T-helper 17 cell (primary cell): Measurements from ENCODE around the gene LARP4B. TPM values are rescaled to one million over a fixed set of nuclear protein-coding genes. Genes with fewer than 3 reads are reported as not detected.
A peak's percentile ranks its signal among the peaks of the same experiment; 100 is the strongest.

Source experiments
- ATAC-seq: fragments of 150-1000 bp; cut with Tn5 transposase; 2 replicates; pipeline ENCODE4 v1.10.0; 2021; ENCODE audit warnings: mild to moderate bottlenecking, moderate library complexity
- DNase-seq, 3 donors: peaks; one replicate each; pipeline versions ENCODE4 v3.0.0 to v3.0.0-alpha.2; 2020 to 2021
- H3K9me3 ChIP-seq: one replicate; pipeline ENCODE4 v1.7.0; 2013; ENCODE audit warnings: low read length, mild to moderate bottlenecking; ENCODE audit not compliant: control insufficient read depth, poor library complexity, severe bottlenecking
- H3K27ac Mint-ChIP-seq: one replicate; pipeline ENCODE4 v1.8.0; 2022; ENCODE audit warnings: mild to moderate bottlenecking, moderate library complexity, mixed read lengths
- H3K27me3 Mint-ChIP-seq: one replicate; pipeline ENCODE4 v1.8.0; 2022; ENCODE audit warnings: mixed read lengths
- H3K36me3 Mint-ChIP-seq: one replicate; pipeline ENCODE4 v1.8.0; 2022; ENCODE audit warnings: low read depth, mixed read lengths
- H3K4me1 Mint-ChIP-seq: one replicate; pipeline ENCODE4 v1.8.0; 2022; ENCODE audit warnings: mild to moderate bottlenecking, mixed read lengths
- H3K4me3 Mint-ChIP-seq: one replicate; pipeline ENCODE4 v1.8.0; 2022; ENCODE audit warnings: mild to moderate bottlenecking, moderate library complexity, mixed read lengths
- total RNA-seq, 4 donors: library from RNA in 2 of 4; stranded (reverse) in 2 of 4; gene quantifications; one replicate each; pipeline ENCODE4 v1.2.3 and lab custom pipeline; 2022 to 2026

Gene LARP4B
- total RNA-seq, 2 donors from 2014 or later: 59.4 to 72.9 TPM

DNA sequence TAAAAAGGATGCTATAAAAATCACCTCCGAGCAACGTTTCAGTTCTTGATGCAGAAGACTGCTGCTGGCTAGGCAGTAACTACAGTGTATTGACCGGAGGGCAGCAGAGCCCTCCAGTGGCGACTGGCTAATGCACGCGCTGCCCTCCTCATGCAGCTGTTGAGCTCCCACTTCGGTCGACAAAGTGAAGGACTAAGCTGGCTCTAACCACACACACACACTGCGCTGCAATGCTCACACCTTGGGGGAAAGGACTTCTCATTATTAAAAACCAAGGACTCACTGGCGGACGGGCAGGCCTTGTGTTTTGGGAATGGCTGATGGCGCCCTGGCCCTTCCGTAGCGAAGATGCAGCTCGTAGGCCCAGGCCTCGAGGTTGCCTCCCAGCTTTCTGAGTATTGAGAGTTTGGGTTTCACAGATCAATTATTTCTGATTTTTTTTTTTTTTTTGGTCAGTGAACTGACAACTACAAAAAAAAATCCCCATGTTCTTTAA lies 121.1 kb downstream of the LARP4B start:
- no peak for ATAC-seq
- H3K4me1 Mint-ChIP-seq: peaks cover 10% of the 10 kb centered on the region
- H3K36me3 Mint-ChIP-seq: peaks cover 10% of the 10 kb centered on the region
- no peaks in the 10 kb centered on the region for H3K27me3 Mint-ChIP-seq
- H3K9me3 ChIP-seq: no peaks in the 10 kb centered on the region
- H3K27ac Mint-ChIP-seq: no peak overlapping the region
- no peak overlapping the region for H3K4me3 Mint-ChIP-seq
- DNase-seq: no peak

GRCh38 chr10:809671-810350 lies 121.7 kb downstream of the LARP4B start:
- DNase-seq (no peak), ATAC-seq (no peak)
- H3K4me3 Mint-ChIP-seq: no peak overlapping the region
- no peaks in the 10 kb centered on the region for H3K9me3 ChIP-seq
- no peaks in the 10 kb centered on the region for H3K27me3 Mint-ChIP-seq
- H3K36me3 Mint-ChIP-seq: peaks cover 7% of the 10 kb centered on the region
- peaks cover 10% of the 10 kb centered on the region for H3K4me1 Mint-ChIP-seq
- H3K27ac Mint-ChIP-seq: no peak overlapping the region

DNA sequence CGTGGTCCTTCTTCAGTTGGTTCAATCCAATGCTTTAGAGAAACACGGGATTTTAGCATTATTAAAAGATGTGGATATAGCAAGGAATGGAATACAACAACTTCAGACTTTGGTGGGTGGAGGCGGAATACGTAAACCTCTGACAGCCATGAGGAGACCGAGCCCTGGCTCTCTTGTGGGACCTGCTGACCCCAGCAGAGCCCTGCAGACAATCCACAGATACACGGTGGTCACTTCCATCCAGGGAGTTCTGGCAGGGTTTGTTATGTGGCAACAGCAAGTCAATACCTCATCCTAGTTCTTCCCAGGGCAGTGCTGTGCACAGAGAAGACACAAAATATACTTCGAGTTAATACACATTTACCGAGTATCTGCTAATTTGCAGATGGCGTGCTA lies 123.5 kb downstream of the LARP4B start:
- Mint-ChIP-seq H3K27ac (peak overlapping the region; percentile 29), H3K4me3 (no peak overlapping the region), H3K4me1 (peaks cover 12% of the 10 kb centered on the region), H3K36me3 (peaks cover 7% of the 10 kb centered on the region), H3K27me3 (no peaks in the 10 kb centered on the region)
- ATAC-seq (no peak), DNase-seq (no peak)
- H3K9me3 ChIP-seq: no peaks in the 10 kb centered on the region

DNA sequence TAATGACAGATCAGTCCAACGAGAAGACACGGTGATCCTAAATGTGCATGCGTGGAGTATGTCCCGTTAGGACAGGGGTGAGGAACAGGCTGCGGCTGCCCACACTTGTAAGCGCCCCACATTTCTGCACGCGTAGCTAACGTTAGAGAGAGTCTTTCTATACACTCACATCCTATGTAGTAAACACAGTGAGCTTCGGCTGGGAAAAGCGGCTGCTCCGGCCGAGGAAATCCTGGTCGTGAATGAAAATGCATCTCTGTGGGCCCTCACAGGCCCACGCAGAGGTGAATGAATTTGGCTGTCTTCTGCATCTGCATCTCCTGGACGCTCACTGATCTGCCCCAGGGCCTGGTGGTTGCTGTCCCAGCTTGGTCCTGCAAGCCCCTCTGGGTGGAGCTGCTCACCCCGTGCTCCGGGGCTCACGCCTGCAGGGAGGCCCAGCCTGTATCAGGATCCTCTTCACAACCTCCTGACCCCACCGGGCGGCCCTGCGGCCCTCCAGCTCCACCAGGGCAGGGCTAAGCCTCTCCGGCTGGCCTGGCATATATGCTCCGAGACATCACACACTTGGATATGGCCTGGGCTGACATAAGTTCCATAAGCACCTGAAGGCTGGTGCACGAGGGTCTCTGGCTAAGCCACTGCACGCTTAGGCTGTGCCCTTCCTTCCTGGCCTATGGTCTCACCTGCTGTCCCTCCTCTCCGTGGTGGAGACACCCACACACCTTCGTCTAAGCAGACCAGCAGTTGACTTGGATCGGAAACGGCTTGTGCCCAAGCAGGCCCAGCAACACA lies 124.1 kb downstream of the LARP4B start:
- Mint-ChIP-seq H3K27me3 (no peaks in the 10 kb centered on the region), H3K36me3 (peaks cover 7% of the 10 kb centered on the region), H3K4me3 (no peak overlapping the region), H3K4me1 (peaks cover 12% of the 10 kb centered on the region), H3K27ac (peak overlapping the region; percentile 29)
- no peak for ATAC-seq
- no peak for DNase-seq
- no peaks in the 10 kb centered on the region for H3K9me3 ChIP-seq

DNA sequence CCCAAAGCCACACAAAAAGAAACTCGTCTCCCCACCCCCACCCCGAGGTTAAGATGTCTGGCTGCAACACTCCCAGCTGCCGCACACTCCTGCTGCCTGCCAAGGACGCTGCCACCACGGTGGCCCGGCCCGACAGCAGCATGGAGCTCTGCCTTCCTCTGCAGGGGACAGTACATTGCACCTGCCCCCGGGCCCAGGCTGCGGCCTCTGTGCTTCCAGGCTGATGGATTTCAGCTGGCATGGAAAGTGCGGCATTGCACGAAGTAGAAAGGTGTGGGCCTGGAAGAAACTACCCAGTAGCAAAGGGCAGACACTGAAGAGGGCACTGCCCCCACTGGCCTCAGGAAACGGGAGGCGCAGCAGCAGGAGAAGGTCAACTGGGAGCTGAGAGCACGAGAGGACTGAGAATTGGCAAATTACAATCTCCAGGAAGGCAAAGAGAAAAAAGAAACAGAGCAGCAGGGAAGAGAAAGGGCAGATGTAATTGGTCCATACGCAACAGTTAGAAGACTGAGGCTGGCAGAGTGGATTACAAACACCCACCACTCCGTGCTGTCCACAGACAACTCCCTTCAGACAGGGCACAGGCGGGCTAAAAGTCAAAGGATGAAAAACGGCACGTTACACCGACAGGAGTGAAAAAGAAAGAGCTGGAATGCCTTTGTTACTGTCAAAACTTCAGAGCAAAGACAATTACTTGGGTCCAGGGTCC lies 124.9 kb downstream of the LARP4B start:
- ATAC-seq (no peak), DNase-seq (no peak)
- Mint-ChIP-seq H3K27me3 (no peaks in the 10 kb centered on the region), H3K4me3 (no peak overlapping the region), H3K36me3 (peaks cover 7% of the 10 kb centered on the region), H3K27ac (no peak overlapping the region), H3K4me1 (peaks cover 12% of the 10 kb centered on the region)
- H3K9me3 ChIP-seq: no peaks in the 10 kb centered on the region

DNA sequence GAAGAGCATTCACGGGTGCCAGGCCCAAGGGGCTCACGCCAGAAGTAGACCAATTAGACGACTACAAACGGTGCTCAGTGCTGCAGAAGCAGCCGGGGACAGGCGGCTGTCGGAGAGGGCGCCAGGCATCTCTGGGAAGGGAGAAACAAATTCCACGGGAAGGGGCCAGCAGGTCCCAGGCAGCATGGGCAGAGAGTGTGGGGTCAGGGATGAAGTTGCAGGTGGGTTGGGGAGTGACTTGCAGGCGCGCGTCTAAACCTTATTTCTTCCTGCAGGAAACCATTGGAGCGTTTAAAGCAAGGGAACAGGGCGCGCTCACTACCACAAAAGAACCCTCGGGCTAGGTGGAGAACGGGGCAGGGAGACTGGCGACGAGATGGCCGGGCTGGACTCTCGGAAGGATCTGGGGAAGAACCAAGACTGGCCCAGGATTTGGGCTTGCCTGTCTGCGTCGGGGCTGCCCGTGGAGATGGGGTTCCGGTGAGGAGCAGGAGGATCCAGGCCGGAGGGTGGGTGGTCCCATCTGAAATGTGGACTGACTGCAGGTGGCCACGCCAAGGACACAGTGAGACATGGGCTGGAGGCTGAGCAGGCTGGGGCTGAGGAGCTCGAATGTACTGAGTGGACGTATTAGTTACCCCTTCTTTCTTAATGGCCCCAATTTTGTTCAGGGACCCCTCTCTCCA lies 125.7 kb downstream of the LARP4B start:
- peak overlapping the region; percentile 19 for H3K27ac Mint-ChIP-seq
- H3K4me1 Mint-ChIP-seq: peaks cover 12% of the 10 kb centered on the region
- no peaks in the 10 kb centered on the region for H3K27me3 Mint-ChIP-seq
- H3K9me3 ChIP-seq: no peaks in the 10 kb centered on the region
- no peak for ATAC-seq
- peaks cover 7% of the 10 kb centered on the region for H3K36me3 Mint-ChIP-seq
- no peak for DNase-seq
- no peak overlapping the region for H3K4me3 Mint-ChIP-seq

- ATAC-seq (no peak), DNase-seq (no peak)
- Mint-ChIP-seq H3K27ac (peak overlapping the region; percentile 19), H3K4me3 (peak overlapping the region; percentile 33), H3K36me3 (peaks cover 7% of the 10 kb centered on the region), H3K4me1 (peaks cover 12% of the 10 kb centered on the region), H3K27me3 (no peaks in the 10 kb centered on the region)
- no peaks in the 10 kb centered on the region for H3K9me3 ChIP-seq
Measured at GRCh38 chr10:804787-805619, 126.5 kb downstream of the LARP4B start.

DNA sequence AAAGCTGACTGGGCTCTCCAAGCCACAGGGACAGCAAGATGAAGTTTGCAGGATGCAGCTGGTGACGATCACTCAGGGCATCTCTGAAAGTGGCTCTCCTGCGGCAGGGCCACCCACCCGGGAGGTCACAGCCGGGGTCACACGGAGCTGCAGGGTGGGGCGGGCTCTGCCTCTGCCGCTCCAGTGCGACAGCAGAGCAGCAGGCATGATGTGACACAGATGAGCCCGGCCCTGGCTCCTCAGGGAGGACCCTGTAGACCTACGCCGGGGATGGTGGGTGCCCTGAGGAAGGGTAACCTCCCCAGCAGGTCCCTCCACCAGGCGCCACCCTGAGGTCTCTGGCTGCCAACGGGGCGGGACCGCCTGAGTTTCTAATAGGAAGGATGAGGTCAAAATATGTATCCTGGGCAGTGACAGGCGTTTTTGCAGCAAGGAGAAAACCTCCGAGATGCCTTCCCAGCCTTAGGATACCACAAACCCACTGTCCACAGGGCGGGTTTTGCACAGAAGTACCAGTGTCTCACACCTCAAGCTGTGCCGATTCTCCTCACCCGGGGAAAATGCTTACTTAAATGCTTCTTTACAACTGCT lies 127.2 kb downstream of the LARP4B start:
- Mint-ChIP-seq H3K4me3 (peak overlapping the region; percentile 9), H3K4me1 (peaks cover 12% of the 10 kb centered on the region), H3K36me3 (peaks cover 7% of the 10 kb centered on the region), H3K27ac (no peak overlapping the region), H3K27me3 (no peaks in the 10 kb centered on the region)
- DNase-seq: no peak
- peak; percentile 18 for ATAC-seq
- H3K9me3 ChIP-seq: no peaks in the 10 kb centered on the region

GRCh38 chr10:803041-803741 lies 128.3 kb downstream of the LARP4B start:
- no peak overlapping the region for H3K27ac Mint-ChIP-seq
- no peak for ATAC-seq
- DNase-seq: no peak
- H3K27me3 Mint-ChIP-seq: no peaks in the 10 kb centered on the region
- no peak overlapping the region for H3K4me3 Mint-ChIP-seq
- H3K9me3 ChIP-seq: no peaks in the 10 kb centered on the region
- H3K36me3 Mint-ChIP-seq: peaks cover 4% of the 10 kb centered on the region
- peaks cover 12% of the 10 kb centered on the region for H3K4me1 Mint-ChIP-seq

DNA sequence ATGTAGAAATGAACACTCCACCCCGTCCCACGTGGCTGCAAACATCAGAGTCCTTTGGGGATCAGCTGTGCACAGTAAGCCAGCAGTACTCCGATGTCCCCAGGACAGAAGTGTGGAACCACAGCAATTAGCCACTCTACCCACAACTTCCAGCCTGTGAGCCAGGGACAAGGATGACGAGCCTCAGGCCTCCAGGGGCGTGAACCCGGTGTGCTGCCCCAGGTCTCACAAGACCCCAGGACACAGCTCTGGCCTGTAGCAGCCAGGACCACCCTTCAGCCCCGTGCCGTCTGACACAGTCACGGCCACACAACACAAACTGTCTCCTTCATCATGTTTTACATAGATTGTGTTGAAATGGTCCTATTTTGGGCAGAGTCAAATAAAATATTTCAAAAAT lies 129.0 kb downstream of the LARP4B start:
- H3K9me3 ChIP-seq: no peaks in the 10 kb centered on the region
- no peak for ATAC-seq
- no peak overlapping the region for H3K27ac Mint-ChIP-seq
- peaks cover 12% of the 10 kb centered on the region for H3K4me1 Mint-ChIP-seq
- DNase-seq: no peak
- H3K27me3 Mint-ChIP-seq: no peaks in the 10 kb centered on the region
- H3K36me3 Mint-ChIP-seq: peaks cover 3% of the 10 kb centered on the region
- no peak overlapping the region for H3K4me3 Mint-ChIP-seq

GRCh38 chr10:797179-797578 lies 134.3 kb downstream of the LARP4B start:
- no peaks in the 10 kb centered on the region for H3K36me3 Mint-ChIP-seq

More at GRCh38 chr10:797179-797578, 134.3 kb downstream of the LARP4B start:
- H3K4me1 Mint-ChIP-seq: no peaks in the 10 kb centered on the region
- H3K9me3 ChIP-seq: peaks cover 4% of the 10 kb centered on the region
- ATAC-seq (no peak), DNase-seq (no peak)
- no peak overlapping the region for H3K27ac Mint-ChIP-seq
- no peak overlapping the region for H3K4me3 Mint-ChIP-seq
- no peaks in the 10 kb centered on the region for H3K27me3 Mint-ChIP-seq
